Liver (tissue), 9 donors: ENCODE measurements around the gene AGBL4. TPM values are rescaled to one million over a fixed set of nuclear protein-coding genes. Genes with fewer than 3 reads are reported as not detected.

ENCODE experiments used
- DNase-seq: peaks from one replicate; pipeline ENCODE4 v3.0.0-alpha.2; 2017; ENCODE audit warnings: low spot score
- H3K27ac ChIP-seq, 2 donors: one replicate each; pipeline ENCODE4 v1.7.0; 2013; ENCODE audit warnings: inconsistent platforms in 2 of 2, low read length in 2 of 2, control low read depth in 1 of 2, low read depth in 1 of 2, mild to moderate bottlenecking in 1 of 2
- H3K27me3 ChIP-seq, 4 donors: one replicate each; pipeline versions ENCODE4 v1.6.1 to v1.7.0; 2013; ENCODE audit warnings: low read length in 3 of 4, inconsistent platforms in 1 of 4, mild to moderate bottlenecking in 1 of 4, moderate library complexity in 1 of 4; ENCODE audit not compliant: control insufficient read depth in 4 of 4, insufficient read depth in 4 of 4
- H3K36me3 ChIP-seq, 4 donors: one replicate each; pipeline versions ENCODE4 v1.6.1 to v1.7.0; 2013; ENCODE audit warnings: low read length in 3 of 4, mild to moderate bottlenecking in 3 of 4, low read depth in 1 of 4, moderate library complexity in 1 of 4; ENCODE audit not compliant: control insufficient read depth in 4 of 4, insufficient read depth in 3 of 4
- H3K4me1 ChIP-seq, 4 donors: one replicate each; pipeline versions ENCODE4 v1.6.1 to v1.7.0; 2013; ENCODE audit warnings: low read length in 3 of 4, mild to moderate bottlenecking in 3 of 4, moderate library complexity in 1 of 4; ENCODE audit not compliant: control insufficient read depth in 4 of 4, insufficient read depth in 4 of 4
- H3K4me3 ChIP-seq, 3 donors: one replicate each; pipeline versions ENCODE4 v1.6.1 to v1.7.0; 2013; ENCODE audit warnings: low read length in 3 of 3, control low read depth in 1 of 3, low read depth in 1 of 3, mild to moderate bottlenecking in 1 of 3
- H3K9ac ChIP-seq, 2 donors: one replicate each; pipeline ENCODE4 v1.7.0; 2013; ENCODE audit warnings: low read length in 2 of 2, mild to moderate bottlenecking in 2 of 2, moderate library complexity in 2 of 2, control low read depth in 1 of 2, low read depth in 1 of 2
- H3K9me3 ChIP-seq, 4 donors: one replicate each; pipeline versions ENCODE4 v1.6.1 to v1.7.0; 2013; ENCODE audit warnings: low read length in 3 of 4; ENCODE audit not compliant: control insufficient read depth in 4 of 4
- CTCF ChIP-seq: fragments of 150-350 bp; IDR thresholded peaks from 2 replicates; pipeline ENCODE4 v1.5.1; 2017; ENCODE audit warnings: improper control_type of control experiment, low read depth, low read length; ENCODE audit not compliant: missing input control
- EGR1 ChIP-seq, 2 donors: IDR thresholded peaks; 2 replicates each; pipeline ENCODE4 v1.6.1; 2016 to 2018; ENCODE audit warnings: antibody characterized with exemption in 2 of 2, low read depth in 2 of 2
- FOXA1 ChIP-seq: IDR thresholded peaks from 2 replicates; pipeline ENCODE4 v1.6.1; 2016; ENCODE audit warnings: antibody characterized with exemption
- FOXA2 ChIP-seq: IDR thresholded peaks from 2 replicates; pipeline ENCODE4 v1.6.1; 2016; ENCODE audit warnings: antibody characterized with exemption
- GABPA ChIP-seq, 2 donors: IDR thresholded peaks in 1 of 2; conservative IDR thresholded peaks in 1 of 2; 2 replicates each; pipeline ENCODE4 v1.6.1; 2016; ENCODE audit warnings: antibody characterized with exemption in 2 of 2, mild to moderate bottlenecking in 1 of 2, moderate library complexity in 1 of 2
- HNF4A ChIP-seq, 2 donors: conservative IDR thresholded peaks; 2 replicates each; pipeline ENCODE4 v1.6.1; 2016; ENCODE audit warnings: antibody characterized with exemption in 2 of 2, mild to moderate bottlenecking in 2 of 2
- HNF4G ChIP-seq: IDR thresholded peaks from 2 replicates; pipeline ENCODE4 v1.6.1; 2016; ENCODE audit warnings: antibody characterized with exemption
- JUND ChIP-seq, 2 donors: IDR thresholded peaks; 2 replicates each; pipeline ENCODE4 v1.6.1; 2016; ENCODE audit warnings: antibody characterized with exemption in 2 of 2
- NR2F2 ChIP-seq: IDR thresholded peaks from 2 replicates; pipeline ENCODE4 v1.6.1; 2016; ENCODE audit warnings: antibody characterized with exemption
- RAD21 ChIP-seq, 2 donors: IDR thresholded peaks; 2 replicates each; pipeline ENCODE4 v1.6.1; 2016; ENCODE audit warnings: antibody characterized with exemption in 2 of 2, mild to moderate bottlenecking in 2 of 2
- REST ChIP-seq: IDR thresholded peaks from 2 replicates; pipeline ENCODE4 v1.6.1; 2016; ENCODE audit warnings: antibody characterized with exemption, mild to moderate bottlenecking
- RXRA ChIP-seq, 2 donors: IDR thresholded peaks; 2 replicates each; pipeline ENCODE4 v1.6.1; 2017 to 2018; ENCODE audit warnings: antibody characterized with exemption in 2 of 2, mild to moderate bottlenecking in 1 of 2
- SP1 ChIP-seq: IDR thresholded peaks from 2 replicates; pipeline ENCODE4 v1.6.1; 2018; ENCODE audit warnings: antibody characterized with exemption, mild to moderate bottlenecking
- TAF1 ChIP-seq: conservative IDR thresholded peaks from 2 replicates; pipeline ENCODE4 v1.6.1; 2016; ENCODE audit warnings: antibody characterized with exemption, mild to moderate bottlenecking
- ZBTB33 ChIP-seq: IDR thresholded peaks from 2 replicates; pipeline ENCODE4 v1.6.1; 2016; ENCODE audit warnings: antibody characterized with exemption
- WGBS: extraction: QIAGEN DNeasy Blood & Tissue Kit; methylation state at CpG from one replicate; pipeline ENCODE4 v1.1.7; 2013; 5-methylcytosine and 5-hydroxymethylcytosine counted together
- polyA plus RNA-seq, 2 donors: library from polyadenylated mRNA; stranded (reverse) in 1 of 2; unstranded in 1 of 2; fragments of 200-250 nt in 1 of 2; fragments of >200 nt in 1 of 2; fragmentation: Nextera tagmentation in 1 of 2; extraction: Ambion mirVana in 1 of 2; gene quantifications; one replicate each; pipeline versions ENCODE4 v1.2.1 to v1.2.3, GENCODE V29; 2013 to 2015
- total RNA-seq, 2 donors: library from RNA; depleted of rRNA; stranded (reverse); fragments of >200 nt; gene quantifications; one replicate each; pipeline ENCODE4 v1.2.3, GENCODE V29; 2014
- donor health status: healthy.
- donor health status: healthy.
- donor health status: healthy.
- donor health status: healthy.
- donor health status: healthy.

The AGBL4 gene
- total and polyA plus RNA-seq, 4 donors = 0.75 to 0.76 TPM; not detected in 2

GRCh38 chr1:50038237-50038809 is 14.6 kb upstream of the AGBL4 start:
- Histone ChIP-seq H3K9ac (no peak overlapping the region), H3K9me3 (no peaks in the 10 kb centered on the region), H3K4me1 (no peaks in the 10 kb centered on the region), H3K27ac (no peak overlapping the region), H3K27me3 (peaks cover 0 to 4% (median 0%) of the 10 kb centered on the region in 4 donors), H3K4me3 (no peak overlapping the region), H3K36me3 (no peaks in the 10 kb centered on the region)
- TF ChIP-seq FOXA1 (no peak), REST (no peak), GABPA (IDR thresholded peaks at IDR 0.05 in 1 of 2, conservative IDR thresholded peaks at IDR 0.05 in 1 of 2) (no peak), TAF1 (no peak)
- 51% methylated on average over 5 of the region's 5 CpGs for WGBS
- DNase-seq = no peak

- TF ChIP-seq HNF4G (no peak), JUND (IDR thresholded peaks at IDR 0.05) (no peak), RXRA (IDR thresholded peaks at IDR 0.05) (no peak), GABPA (IDR thresholded peaks at IDR 0.05 in 1 of 2, conservative IDR thresholded peaks at IDR 0.05 in 1 of 2) (no peak), ZBTB33 (no peak), CTCF (no peak), REST (no peak), SP1 (no peak), TAF1 (no peak), FOXA1 (no peak), EGR1 (IDR thresholded peaks at IDR 0.05; ENCODE audit: low read depth in 2 of 2) (no peak), NR2F2 (no peak), FOXA2 (no peak), RAD21 (IDR thresholded peaks at IDR 0.05) (no peak), HNF4A (conservative IDR thresholded peaks at IDR 0.05) (no peak)
- Histone ChIP-seq H3K4me3 (no peak overlapping the region), H3K27me3 (peaks cover 0 to 10% (median 4%) of the 10 kb centered on the region in 4 donors), H3K9me3 (no peaks in the 10 kb centered on the region), H3K27ac (no peak overlapping the region), H3K36me3 (no peaks in the 10 kb centered on the region), H3K4me1 (peaks cover 0 to 7% (median 4%) of the 10 kb centered on the region in 4 donors), H3K9ac (no peak overlapping the region)
- no peak for DNase-seq
- WGBS = 53% methylated on average over 1 of the region's 1 CpG
Measured at GRCh38 chr1:50027794-50028193, 4.0 kb upstream of the AGBL4 start.
